Ishikawa (cell line): ENCODE measurements around the gene ANKFY1.

Experiments
- CEBPB ChIP-seq: IDR thresholded peaks from 2 replicates; pipeline ENCODE4 v1.6.1; 2012
- CREB1 ChIP-seq: IDR thresholded peaks from 2 replicates; pipeline ENCODE4 v1.6.1; 2012; ENCODE audit warnings: low read depth
- EGR1 ChIP-seq: IDR thresholded peaks from 2 replicates; pipeline ENCODE4 v1.6.1; 2012
- EP300 ChIP-seq: IDR thresholded peaks from 2 replicates; pipeline ENCODE4 v1.6.1; 2012; ENCODE audit warnings: borderline replicate concordance
- FOXM1 ChIP-seq: IDR thresholded peaks from 2 replicates; pipeline ENCODE4 v1.6.1; 2012; ENCODE audit warnings: low read depth, borderline replicate concordance
- MAX ChIP-seq: IDR thresholded peaks from 2 replicates; pipeline ENCODE4 v1.6.1; 2012
- NFIC ChIP-seq: IDR thresholded peaks from 2 replicates; pipeline ENCODE4 v1.6.1; 2012
- RAD21 ChIP-seq: IDR thresholded peaks from 2 replicates; pipeline ENCODE4 v1.6.1; 2012; ENCODE audit warnings: low read depth
- REST ChIP-seq: IDR thresholded peaks from 2 replicates; pipeline ENCODE4 v1.6.1; 2012; ENCODE audit warnings: low read depth, mild to moderate bottlenecking
- TAF1 ChIP-seq: IDR thresholded peaks from 2 replicates; pipeline ENCODE4 v1.6.1; 2012; ENCODE audit warnings: low read depth, mild to moderate bottlenecking
- TCF12 ChIP-seq: IDR thresholded peaks from 2 replicates; pipeline ENCODE4 v1.6.1; 2012; ENCODE audit warnings: low read depth
- TEAD4 ChIP-seq: IDR thresholded peaks from 2 replicates; pipeline ENCODE4 v1.6.1; 2012
- USF1 ChIP-seq: IDR thresholded peaks from 2 replicates; pipeline ENCODE4 v1.6.1; 2012
- YY1 ChIP-seq: IDR thresholded peaks from 2 replicates; pipeline ENCODE4 v1.6.1; 2012; ENCODE audit warnings: low read depth
- ZBTB7A ChIP-seq: IDR thresholded peaks from 2 replicates; pipeline ENCODE4 v1.6.1; 2012; ENCODE audit warnings: low read depth

Gene ANKFY1

GRCh38 chr17:4119299-4119698 lies 144.5 kb downstream of the ANKFY1 start:
- TF ChIP-seq USF1 = no peak
- TF ChIP-seq EGR1 = no peak
- TF ChIP-seq TCF12 = no peak
- no peak for TF ChIP-seq REST
- TF ChIP-seq ZBTB7A = no peak
- TF ChIP-seq EP300 = no peak
- no peak for TF ChIP-seq MAX
- TF ChIP-seq TAF1 = no peak

- no peak for TF ChIP-seq RAD21
- no peak for TF ChIP-seq NFIC
- no peak for TF ChIP-seq TAF1
- TF ChIP-seq EP300 = no peak
- TF ChIP-seq FOXM1 = no peak
- TF ChIP-seq MAX = no peak
- TF ChIP-seq CREB1 = no peak
- TF ChIP-seq YY1 = no peak
- no peak for TF ChIP-seq USF1
- TF ChIP-seq REST = no peak
- TF ChIP-seq TEAD4 = no peak
Measured at GRCh38 chr17:4118015-4118743, 145.6 kb downstream of the ANKFY1 start.

- no peak for TF ChIP-seq YY1
- TF ChIP-seq FOXM1 = no peak
- no peak for TF ChIP-seq REST
- TF ChIP-seq TCF12 = no peak
- TF ChIP-seq CEBPB = no peak
- TF ChIP-seq TAF1 = no peak
- TF ChIP-seq ZBTB7A = no peak
- no peak for TF ChIP-seq RAD21
- TF ChIP-seq CREB1 = no peak
- no peak for TF ChIP-seq TEAD4
- TF ChIP-seq EGR1 = no peak
- TF ChIP-seq EP300 = no peak
- no peak for TF ChIP-seq MAX
- TF ChIP-seq NFIC = no peak
Measured at GRCh38 chr17:4116516-4116915, 147.3 kb downstream of the ANKFY1 start.
